Fibroblast of lung (primary cell): ENCODE results near the gene TCF23. TPM values are rescaled to one million over a fixed set of nuclear protein-coding genes. Genes with fewer than 3 reads are reported as not detected.

ENCODE experiments used
- DNase-seq, 2 donors: peaks; one replicate each; pipeline versions ENCODE4 v3.0.0 to v3.0.0-alpha.2; 2010; ENCODE audit warnings: low read depth in 2 of 2
- H2AFZ ChIP-seq: 2 replicates; pipeline ENCODE4 v1.5.1; 2012; ENCODE audit warnings: low read length, control low read depth, inconsistent platforms
- H3K27ac ChIP-seq: 2 replicates; pipeline ENCODE4 v1.5.1; 2011; ENCODE audit warnings: low read length, control low read depth; ENCODE audit not compliant: insufficient read depth
- H3K27me3 ChIP-seq: 2 replicates; pipeline ENCODE4 v1.5.1; 2011; ENCODE audit warnings: mild to moderate bottlenecking, low read length; ENCODE audit not compliant: control insufficient read depth, insufficient read depth
- H3K36me3 ChIP-seq: 2 replicates; pipeline ENCODE4 v1.5.1; 2011; ENCODE audit warnings: low read length; ENCODE audit not compliant: control insufficient read depth, insufficient read depth
- H3K4me1 ChIP-seq: 2 replicates; pipeline ENCODE4 v1.5.1; 2011; ENCODE audit warnings: low read length; ENCODE audit not compliant: control insufficient read depth, insufficient read depth; ENCODE audit errors: extremely low read depth
- H3K4me2 ChIP-seq: 2 replicates; pipeline ENCODE4 v1.5.1; 2011; ENCODE audit warnings: low read length, control low read depth; ENCODE audit not compliant: insufficient read depth; ENCODE audit errors: extremely low read depth
- H3K4me3 ChIP-seq, 4 experiments: fragments of 200-600 bp in 1 of 4; sonication (generic) in 1 of 4; replicated peaks in 1 of 4; 2 replicates each; pipeline ENCODE4 v1.5.1; 2011 to 2016; ENCODE audit warnings: low read length in 4 of 4, low read depth in 3 of 4, mild to moderate bottlenecking in 3 of 4, control low read depth in 2 of 4, inconsistent platforms in 1 of 4, mixed read lengths in 1 of 4; ENCODE audit not compliant: insufficient read depth in 1 of 4; ENCODE audit errors: control extremely low read depth in 1 of 4
- H3K79me2 ChIP-seq: 2 replicates; pipeline ENCODE4 v1.5.1; 2012; ENCODE audit warnings: mild to moderate bottlenecking, low read length, inconsistent platforms; ENCODE audit not compliant: control insufficient read depth, insufficient read depth
- H3K9ac ChIP-seq: 2 replicates; pipeline ENCODE4 v1.5.1; 2011; ENCODE audit warnings: mild to moderate bottlenecking, low read length, control low read depth; ENCODE audit not compliant: insufficient read depth
- H3K9me3 ChIP-seq: 2 replicates; pipeline ENCODE4 v1.5.1; 2012; ENCODE audit warnings: low read depth, low read length; ENCODE audit not compliant: control insufficient read depth, insufficient read depth
- H4K20me1 ChIP-seq: 2 replicates; pipeline ENCODE4 v1.5.1; 2011; ENCODE audit warnings: low read length; ENCODE audit not compliant: control insufficient read depth, insufficient read depth; ENCODE audit errors: extremely low read depth
- EZH2 ChIP-seq: IDR thresholded peaks from 2 replicates; pipeline ENCODE4 v1.5.1; 2012; ENCODE audit warnings: low read length, control low read depth, mild to moderate bottlenecking; ENCODE audit errors: missing control alignments
- polyA plus RNA-seq, 2 donors: library from polyadenylated mRNA; depleted of rRNA in 1 of 2; stranded (reverse) in 1 of 2; unstranded in 1 of 2; fragments of >200 nt; gene quantifications; 2 replicates each; pipeline ENCODE4 v1.2.1, GENCODE V29; 2011 to 2012; ENCODE audit warnings: missing spikeins in 1 of 2
- total RNA-seq: library from RNA; depleted of rRNA; stranded (reverse); fragments of >200 nt; gene quantifications from 2 replicates; pipeline ENCODE4 v1.2.1, GENCODE V29; 2014
- TF ChIP-seq, protein P1 (sequence below), 2 donors: IDR thresholded peaks in 1 of 2; conservative IDR thresholded peaks in 1 of 2; 1 replicate in 1 of 2; 2 replicates in 1 of 2; pipeline ENCODE4 v1.5.1; 2011 to 2012; ENCODE audit warnings: low read length in 2 of 2, control low read depth in 1 of 2, inconsistent platforms in 1 of 2, low read depth in 1 of 2, mild to moderate bottlenecking in 1 of 2

TCF23 gene
- total and polyA plus RNA-seq, 2 donors (not counting 1 experiment from before 2014, with no cell fraction given), result not detected

- no peaks in the 10 kb centered on the region for H4K20me1 ChIP-seq
- no peak overlapping the region for H3K4me3 ChIP-seq
- no peak overlapping the region for H3K9ac ChIP-seq
- TF ChIP-seq, protein P1, sequence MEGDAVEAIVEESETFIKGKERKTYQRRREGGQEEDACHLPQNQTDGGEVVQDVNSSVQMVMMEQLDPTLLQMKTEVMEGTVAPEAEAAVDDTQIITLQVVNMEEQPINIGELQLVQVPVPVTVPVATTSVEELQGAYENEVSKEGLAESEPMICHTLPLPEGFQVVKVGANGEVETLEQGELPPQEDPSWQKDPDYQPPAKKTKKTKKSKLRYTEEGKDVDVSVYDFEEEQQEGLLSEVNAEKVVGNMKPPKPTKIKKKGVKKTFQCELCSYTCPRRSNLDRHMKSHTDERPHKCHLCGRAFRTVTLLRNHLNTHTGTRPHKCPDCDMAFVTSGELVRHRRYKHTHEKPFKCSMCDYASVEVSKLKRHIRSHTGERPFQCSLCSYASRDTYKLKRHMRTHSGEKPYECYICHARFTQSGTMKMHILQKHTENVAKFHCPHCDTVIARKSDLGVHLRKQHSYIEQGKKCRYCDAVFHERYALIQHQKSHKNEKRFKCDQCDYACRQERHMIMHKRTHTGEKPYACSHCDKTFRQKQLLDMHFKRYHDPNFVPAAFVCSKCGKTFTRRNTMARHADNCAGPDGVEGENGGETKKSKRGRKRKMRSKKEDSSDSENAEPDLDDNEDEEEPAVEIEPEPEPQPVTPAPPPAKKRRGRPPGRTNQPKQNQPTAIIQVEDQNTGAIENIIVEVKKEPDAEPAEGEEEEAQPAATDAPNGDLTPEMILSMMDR (conservative IDR thresholded peaks at IDR 0.05 in 1 of 2, IDR thresholded peaks at IDR 0.05 in 1 of 2; ENCODE audit: low read depth in 1 of 2, low read length in 2 of 2), result no peak
- no peak for TF ChIP-seq EZH2
- H3K9me3 ChIP-seq, result no peaks in the 10 kb centered on the region
- no peaks in the 10 kb centered on the region for H3K27me3 ChIP-seq
- peaks cover 12% of the 10 kb centered on the region for H3K79me2 ChIP-seq
- no peak for DNase-seq
- no peak overlapping the region for H3K27ac ChIP-seq
- no peak overlapping the region for H2AFZ ChIP-seq
- H3K4me2 ChIP-seq, result no peak overlapping the region
- peaks cover 4% of the 10 kb centered on the region for H3K4me1 ChIP-seq
- H3K36me3 ChIP-seq, result peaks cover 18% of the 10 kb centered on the region
Observed at GRCh38 chr2:27128668-27129571, 19.9 kb upstream of the TCF23 start.

GRCh38 chr2:27130396-27130795, 18.4 kb upstream of the TCF23 start:
- H3K79me2 ChIP-seq, result peaks cover 15% of the 10 kb centered on the region
- no peak overlapping the region for H3K9ac ChIP-seq
- no peak overlapping the region for H3K4me2 ChIP-seq
- no peak for DNase-seq
- H3K27me3 ChIP-seq, result no peaks in the 10 kb centered on the region
- H3K4me3 ChIP-seq, result no peak overlapping the region
- H2AFZ ChIP-seq, result no peak overlapping the region
- H3K9me3 ChIP-seq, result no peaks in the 10 kb centered on the region
- no peak overlapping the region for H3K27ac ChIP-seq
- H4K20me1 ChIP-seq, result no peaks in the 10 kb centered on the region
- peaks cover 4% of the 10 kb centered on the region for H3K4me1 ChIP-seq
- TF ChIP-seq, protein P1 (conservative IDR thresholded peaks at IDR 0.05 in 1 of 2, IDR thresholded peaks at IDR 0.05 in 1 of 2; ENCODE audit: low read depth in 1 of 2, low read length in 2 of 2), result no peak
- TF ChIP-seq EZH2, result no peak
- H3K36me3 ChIP-seq, result peaks cover 18% of the 10 kb centered on the region

DNA sequence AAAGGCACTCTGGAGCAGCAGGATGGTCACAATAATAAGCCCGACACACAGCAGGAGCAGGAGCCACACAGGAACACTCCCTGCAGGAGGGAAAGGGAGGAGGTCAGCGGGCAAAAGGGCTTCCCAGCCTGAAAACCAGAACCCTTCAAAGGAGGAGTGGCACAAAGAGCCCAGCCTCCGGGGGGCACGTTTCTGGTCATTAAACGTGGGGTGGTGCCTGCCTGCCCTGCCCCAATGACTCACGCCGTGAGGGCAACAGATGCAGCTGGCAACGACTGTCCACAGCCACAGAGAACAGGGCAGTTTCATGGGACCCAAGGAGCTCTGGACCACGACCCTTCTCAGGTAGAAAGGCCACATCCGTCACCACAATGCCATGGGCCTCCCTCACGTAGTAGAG, 17.4 kb upstream of the TCF23 start:
- no peak overlapping the region for H3K9ac ChIP-seq
- no peak overlapping the region for H3K4me2 ChIP-seq
- no peak overlapping the region for H3K4me3 ChIP-seq
- no peaks in the 10 kb centered on the region for H3K27me3 ChIP-seq
- H3K4me1 ChIP-seq, result peaks cover 4% of the 10 kb centered on the region
- no peak overlapping the region for H2AFZ ChIP-seq
- no peaks in the 10 kb centered on the region for H3K9me3 ChIP-seq
- H3K36me3 ChIP-seq, result peaks cover 18% of the 10 kb centered on the region
- DNase-seq, result no peak
- TF ChIP-seq EZH2, result no peak
- TF ChIP-seq, protein P1 (conservative IDR thresholded peaks at IDR 0.05 in 1 of 2, IDR thresholded peaks at IDR 0.05 in 1 of 2; ENCODE audit: low read depth in 1 of 2, low read length in 2 of 2), result no peak
- H3K79me2 ChIP-seq, result peaks cover 15% of the 10 kb centered on the region
- no peak overlapping the region for H3K27ac ChIP-seq
- no peaks in the 10 kb centered on the region for H4K20me1 ChIP-seq
